GM13977 (cell line): ENCODE measurements around the gene ASTN1.

Source experiments
- DNase-seq: peaks from one replicate; pipeline ENCODE4 v3.0.0; 2012; ENCODE audit warnings: low spot score
- CTCF ChIP-seq: IDR thresholded peaks from 2 replicates; pipeline ENCODE4 v1.5.1; 2012; ENCODE audit warnings: mild to moderate bottlenecking, control low read depth; ENCODE audit not compliant: insufficient read depth; ENCODE audit errors: extremely low read depth, missing control alignments
- in situ Hi-C: fragments of 300-500 bp; cut with MboI; formaldehyde crosslinking; loops from one replicate; pipeline ENCODE4 v1.12.0; 2022; ENCODE audit warnings: low sequenced_read_pairs, low pct_unique_long_range_greater_than_20kb, mixed read lengths, inconsistent platforms; ENCODE audit not compliant: unreplicated experiment

ASTN1 gene

GRCh38 chr1:176899321-176899720, 265.2 kb downstream of the ASTN1 start:
- TF ChIP-seq CTCF = no peak
- in situ Hi-C loops = no loop called here

GRCh38 chr1:176897350-176898236, 266.9 kb downstream of the ASTN1 start:
- peak; percentile 79 for TF ChIP-seq CTCF
- DNase-seq = peak; percentile 57
- in situ Hi-C loops = no loop called here

More at GRCh38 chr1:176899321-176899720, 265.2 kb downstream of the ASTN1 start:
- no peak for DNase-seq

GRCh38 chr1:176896216-176896615, 268.3 kb downstream of the ASTN1 start:
- in situ Hi-C loops = no loop called here
- TF ChIP-seq CTCF = no peak
- DNase-seq = no peak

- TF ChIP-seq CTCF = no peak
- DNase-seq = no peak
- in situ Hi-C loops = no loop called here
Observed at GRCh38 chr1:176894450-176894849, 270.1 kb downstream of the ASTN1 start.

GRCh38 chr1:176893625-176894352, 270.7 kb downstream of the ASTN1 start:
- DNase-seq = no peak
- in situ Hi-C loops = no loop called here
- TF ChIP-seq CTCF = no peak

- no peak for DNase-seq
- in situ Hi-C loops = loop anchor here (10.0 kb wide), 1 partner anchor 334 kb away; no protein-coding TSS in a partner anchor
- TF ChIP-seq CTCF = no peak
Observed at GRCh38 chr1:176888471-176889032, 276.0 kb downstream of the ASTN1 start.
